Mucosa of descending colon (tissue), 3 donors: Measurements from ENCODE around the gene CCIN. TPM values are rescaled to one million over a fixed set of nuclear protein-coding genes. Genes with fewer than 3 reads are reported as not detected.
A peak's percentile ranks its signal among the peaks of the same experiment; 100 is the strongest.

Experiments used
- ATAC-seq: fragments of 200-7000 bp; cut with Tn5 transposase; one replicate; pipeline ENCODE4 v1.9.1; 2020; ENCODE audit warnings: mild to moderate bottlenecking, moderate library complexity
- DNase-seq, 3 donors: peaks; one replicate each; pipeline ENCODE4 v3.0.0-alpha.2; 2020
- H3K36me3 ChIP-seq: fragments of 200-600 bp; one replicate; pipeline ENCODE4 v1.8.0; 2021; ENCODE audit warnings: low read depth, mild to moderate bottlenecking
- H3K4me1 ChIP-seq: fragments of 200-600 bp; one replicate; pipeline ENCODE4 v1.8.0; 2021; ENCODE audit warnings: low read depth, mild to moderate bottlenecking
- H3K4me3 ChIP-seq: fragments of 200-600 bp; one replicate; pipeline ENCODE4 v1.8.0; 2021; ENCODE audit warnings: mild to moderate bottlenecking
- H3K9me3 ChIP-seq: fragments of 200-600 bp; one replicate; pipeline ENCODE4 v1.8.0; 2021; ENCODE audit warnings: mild to moderate bottlenecking
- CTCF ChIP-seq: fragments of 200-600 bp; IDR thresholded peaks from one replicate; pipeline ENCODE4 v1.8.0; 2022; ENCODE audit warnings: antibody characterized with exemption, mild to moderate bottlenecking
- intact Hi-C, 2 donors: fragments of 100-400 bp; cut with DNase I in 1 of 2; cut with micrococcal nuclease in 1 of 2; formaldehyde crosslinking; loops; one replicate each; pipeline versions ENCODE4 v1.11.0 to v1.11.1; 2022; cut with DNase I, micrococcal nuclease
- total RNA-seq, 3 donors: library from RNA; stranded (reverse); fragmentation: NEBNext Ultra II Directional in 2 of 3; extraction: Animal tissue kit (Norgen Biotek cat#: 25700) in 2 of 3; gene quantifications; one replicate each; pipeline versions ENCODE4 v1.2.1 to v1.2.4, GENCODE V29; 2021 to 2023
- donor health status: DM: no; HTN: no; CAD: no; lungs with moderate emphysema.
- donor health status: DM: no; HTN: no; CAD: no.
- donor health status: DM: no; HTN: yes; CAD: no.

CCIN gene
- total RNA-seq, 3 donors from 2014 or later = 0.25 TPM; not detected in 2

GRCh38 chr9:36132086-36132485 is 37.1 kb upstream of the CCIN start:
- Histone ChIP-seq H3K36me3 (no peaks in the 10 kb centered on the region), H3K4me3 (no peak overlapping the region), H3K9me3 (no peaks in the 10 kb centered on the region), H3K4me1 (peaks cover 17% of the 10 kb centered on the region)
- ATAC-seq (no peak), DNase-seq (no peak)
- intact Hi-C loops = no loop called here
- no peak for TF ChIP-seq CTCF

GRCh38 chr9:36134761-36135505 is 34.3 kb upstream of the CCIN start:
- H3K9me3 ChIP-seq = no peaks in the 10 kb centered on the region
- no peak overlapping the region for H3K4me3 ChIP-seq

DNA sequence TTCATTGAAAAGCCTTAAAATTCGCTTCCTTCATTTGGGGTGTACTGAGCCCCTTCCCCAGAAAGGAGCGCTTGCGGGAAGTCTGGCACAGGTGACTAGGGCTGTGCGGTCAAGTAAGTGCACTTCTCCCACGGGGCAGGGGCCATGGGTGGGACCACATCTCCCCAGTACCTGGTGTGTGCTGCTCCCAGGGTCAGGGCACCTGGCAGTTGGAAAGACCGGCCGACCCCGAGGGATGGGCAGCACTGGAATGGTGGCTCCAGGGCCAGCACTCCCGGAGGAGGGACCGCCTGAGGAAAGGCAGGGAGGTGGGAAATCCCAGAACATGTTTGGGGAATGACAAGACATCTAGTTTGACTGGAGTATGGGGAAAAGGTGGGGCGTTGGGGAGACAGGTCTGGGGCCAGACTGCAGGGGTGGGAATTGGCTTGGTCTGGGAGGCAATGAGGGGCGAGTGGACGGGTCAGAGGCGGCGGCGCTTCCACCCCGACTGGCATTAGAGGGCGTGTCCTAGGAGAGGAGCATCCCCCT is 33.4 kb upstream of the CCIN start:
- no peak for TF ChIP-seq CTCF
- Histone ChIP-seq H3K36me3 (no peaks in the 10 kb centered on the region), H3K4me1 (peaks cover 17% of the 10 kb centered on the region), H3K4me3 (peak overlapping the region; percentile 51), H3K9me3 (no peaks in the 10 kb centered on the region)
- no peak for ATAC-seq
- DNase-seq = peak in 2 of 3 donors; percentile 70 to 82
- intact Hi-C loops = no loop called here

More at GRCh38 chr9:36134761-36135505, 34.3 kb upstream of the CCIN start:
- TF ChIP-seq CTCF = no peak
- no peak for DNase-seq
- no peak for ATAC-seq
- Histone ChIP-seq H3K4me1 (peaks cover 10% of the 10 kb centered on the region), H3K36me3 (no peaks in the 10 kb centered on the region)
- intact Hi-C loops = no loop called here

DNA sequence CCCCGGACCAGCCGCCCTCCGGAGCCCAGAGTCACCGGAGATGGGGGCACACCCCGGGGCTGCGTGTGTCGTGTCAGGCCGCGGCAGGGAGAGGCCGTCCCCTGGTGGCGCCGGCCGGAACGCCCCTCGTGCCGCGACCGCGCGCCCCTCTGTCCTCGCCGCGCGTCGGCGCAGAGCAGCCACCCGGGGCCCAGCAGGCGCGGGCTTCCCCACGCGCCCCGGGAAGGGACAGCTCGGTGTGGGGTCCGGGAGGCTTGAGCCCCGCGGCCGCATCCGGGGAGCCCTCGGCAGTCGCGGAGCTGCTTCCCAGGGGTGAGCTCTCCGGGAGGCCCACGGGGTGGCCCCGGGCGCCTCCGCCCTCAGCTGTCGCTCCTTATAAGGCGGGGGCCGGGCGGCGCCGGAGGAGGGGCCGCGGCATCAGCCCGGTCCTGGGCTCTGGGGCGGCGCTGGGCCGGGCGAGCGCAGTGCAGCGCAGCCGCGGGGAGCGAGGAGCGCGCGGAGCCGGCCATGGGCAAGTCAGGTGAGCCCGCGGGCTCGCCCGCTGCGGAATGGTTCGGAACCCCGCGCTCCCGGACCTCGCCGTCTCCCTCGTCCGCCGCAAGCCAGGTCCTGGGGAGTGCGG is 32.8 kb upstream of the CCIN start, which contains the start of gene GLIPR2:
TSS of gene GLIPR2 (plus strand) at position 462 of the 622 bp plus-strand sequence. CDS start at position 508, 46 bp downstream.
- intact Hi-C loops = no loop called here
- no peaks in the 10 kb centered on the region for H3K9me3 ChIP-seq
- peak within 1 kb of the TSS; percentile 51 for H3K4me3 ChIP-seq
- ATAC-seq (peak; percentile 96), DNase-seq (peak; percentile 85 to 92 (median 91))
- no peaks in the 10 kb centered on the region for H3K36me3 ChIP-seq
- peaks cover 18% of the 10 kb centered on the region for H3K4me1 ChIP-seq
- TF ChIP-seq CTCF = peak; percentile 8

DNA sequence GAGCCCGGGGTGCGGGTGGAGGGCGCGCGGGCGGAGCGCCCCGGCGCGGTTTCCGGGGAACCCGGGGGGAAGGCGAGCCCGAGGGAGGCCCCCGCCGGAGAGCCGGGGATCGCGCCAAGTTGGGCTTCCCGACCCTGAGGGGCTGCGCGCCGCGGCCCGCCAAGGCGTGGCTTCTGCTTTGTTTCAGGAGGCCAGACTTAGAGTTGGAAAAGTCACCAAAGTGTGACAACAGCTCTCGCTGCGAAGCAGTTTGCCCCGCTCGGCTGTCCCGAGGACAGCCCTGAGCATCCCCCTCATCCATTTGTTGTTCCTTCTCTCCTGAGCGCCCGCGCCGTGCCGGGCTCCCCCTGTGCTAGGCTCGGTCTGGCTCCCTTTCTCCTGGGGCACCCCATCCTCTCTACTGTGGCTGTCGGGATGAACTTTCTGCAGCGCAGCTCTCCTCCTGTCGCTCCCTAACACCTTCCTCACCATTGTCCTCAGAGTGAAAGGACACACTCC is 32.2 kb upstream of the CCIN start:
- Histone ChIP-seq H3K36me3 (no peaks in the 10 kb centered on the region), H3K4me3 (peak overlapping the region; percentile 51), H3K4me1 (peaks cover 21% of the 10 kb centered on the region), H3K9me3 (no peaks in the 10 kb centered on the region)
- TF ChIP-seq CTCF = no peak
- DNase-seq (peak in 1 of 3 donors; percentile 64), ATAC-seq (peak; percentile 45)
- intact Hi-C loops = no loop called here
